NCI-H446 treated with DMSO at 0.1 percent for 48 hours (cell line): ENCODE data around the gene LDLRAD4.

Experiments
- DNase-seq: peaks from one replicate; lab custom pipeline; 2025; lab: John Stamatoyannopoulos, UW

The LDLRAD4 gene

GRCh38 chr18:13406736-13407135, 188.2 kb downstream of the LDLRAD4 start:
- no peak for DNase-seq

DNA sequence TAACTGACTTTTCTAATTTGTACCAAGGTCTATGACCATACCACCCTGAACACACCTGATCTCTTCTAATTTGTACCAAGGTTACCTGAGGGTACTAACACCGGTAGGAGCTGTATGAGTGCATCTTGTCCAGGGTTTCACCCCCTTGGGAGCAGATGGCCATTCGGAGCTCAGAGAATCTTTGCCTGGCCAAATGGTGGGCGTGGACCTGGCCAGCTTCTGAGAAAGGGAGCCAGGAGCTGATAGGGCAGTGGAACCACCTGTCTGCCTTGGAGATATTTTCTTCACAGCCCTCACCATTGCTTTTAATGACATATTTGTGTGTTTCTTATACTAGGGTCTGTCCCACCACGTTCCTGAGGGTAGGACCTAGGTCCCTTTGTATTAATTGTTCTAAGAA, 188.9 kb downstream of the LDLRAD4 start:
- no peak for DNase-seq

DNA sequence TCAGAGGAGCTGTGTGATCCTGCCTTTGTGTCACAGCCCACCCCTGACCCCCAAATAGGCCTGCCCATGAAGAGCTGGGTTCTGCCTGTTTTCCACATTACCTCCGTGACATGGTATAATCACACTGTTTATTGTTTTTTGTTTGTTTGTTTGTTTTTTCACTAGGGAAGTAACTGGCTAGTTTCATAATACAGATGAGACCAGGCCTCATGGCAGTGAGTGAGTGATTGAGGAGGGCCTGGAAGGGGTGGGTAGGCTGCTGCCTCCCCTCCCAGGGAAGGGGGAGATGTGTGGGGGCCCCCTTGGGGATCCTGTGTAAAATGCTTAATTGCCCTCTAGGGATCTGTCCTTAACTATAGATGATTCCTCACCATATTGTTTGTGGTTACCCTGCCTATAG, 190.5 kb downstream of the LDLRAD4 start:
- no peak for DNase-seq

DNA sequence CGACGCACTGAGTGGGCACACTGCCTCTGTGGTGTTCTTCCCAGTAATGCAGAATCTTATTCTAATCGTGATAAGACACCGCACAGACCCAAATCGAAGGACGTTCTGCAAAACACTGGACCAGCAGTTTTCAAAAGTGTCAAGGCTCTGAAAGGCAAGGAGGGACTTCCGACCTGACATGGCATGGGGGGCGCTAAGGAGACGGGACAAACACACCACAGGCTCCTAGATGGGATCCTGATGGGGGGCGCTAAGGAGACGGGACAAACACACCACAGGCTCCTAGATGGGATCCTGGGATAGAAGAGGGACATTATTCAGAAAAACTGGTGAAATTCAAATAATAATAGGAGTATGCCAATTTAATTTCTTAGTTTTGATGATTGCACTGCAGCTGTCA, 191.4 kb downstream of the LDLRAD4 start:
- no peak for DNase-seq

DNA sequence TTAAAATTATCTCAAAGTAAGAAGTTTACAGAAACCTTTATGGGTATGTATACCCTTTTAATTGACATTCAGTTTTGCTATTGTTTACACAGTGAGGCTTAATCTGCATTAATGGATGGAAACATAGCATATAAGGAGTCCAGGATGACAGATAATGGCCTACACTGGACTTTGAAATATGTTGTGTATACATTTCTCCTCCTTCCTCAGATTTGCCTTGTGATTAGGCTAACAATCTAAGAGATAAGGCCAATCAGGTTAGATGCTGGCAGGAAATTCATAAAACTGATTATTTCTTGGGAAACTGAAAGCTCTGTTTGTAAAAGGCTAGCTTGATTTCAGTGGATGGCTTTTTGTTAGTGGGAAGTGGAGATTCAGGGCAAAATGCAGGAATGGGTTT, 191.9 kb downstream of the LDLRAD4 start:
- no peak for DNase-seq

- DNase-seq: no peak
Measured at GRCh38 chr18:13412017-13412416, 193.5 kb downstream of the LDLRAD4 start.

- no peak for DNase-seq
Measured at GRCh38 chr18:13412901-13413300, 194.3 kb downstream of the LDLRAD4 start.

- no peak for DNase-seq
Measured at GRCh38 chr18:13414102-13414501, 195.5 kb downstream of the LDLRAD4 start.

DNA sequence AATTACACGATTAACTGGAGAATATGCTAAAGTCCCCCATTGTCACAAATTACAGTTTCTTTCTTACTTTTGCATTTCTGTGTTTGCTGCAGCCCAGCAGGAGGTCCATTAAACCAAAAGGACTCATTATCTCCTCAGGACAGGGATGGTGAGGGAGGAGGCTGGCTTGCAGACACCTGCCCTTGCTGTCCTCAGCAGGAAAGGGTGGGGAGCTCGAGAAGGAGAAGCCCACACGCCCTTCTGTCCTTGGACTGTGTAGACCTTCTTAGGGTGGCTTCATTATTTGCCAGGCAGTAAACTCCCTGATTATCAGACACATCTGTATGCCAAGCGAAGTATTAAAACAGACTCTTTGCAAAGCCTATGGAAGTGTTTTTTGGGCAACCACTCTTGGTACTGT, 196.0 kb downstream of the LDLRAD4 start:
- DNase-seq: no peak

- DNase-seq: no peak
Measured at GRCh38 chr18:13415736-13416135, 197.2 kb downstream of the LDLRAD4 start.

DNA sequence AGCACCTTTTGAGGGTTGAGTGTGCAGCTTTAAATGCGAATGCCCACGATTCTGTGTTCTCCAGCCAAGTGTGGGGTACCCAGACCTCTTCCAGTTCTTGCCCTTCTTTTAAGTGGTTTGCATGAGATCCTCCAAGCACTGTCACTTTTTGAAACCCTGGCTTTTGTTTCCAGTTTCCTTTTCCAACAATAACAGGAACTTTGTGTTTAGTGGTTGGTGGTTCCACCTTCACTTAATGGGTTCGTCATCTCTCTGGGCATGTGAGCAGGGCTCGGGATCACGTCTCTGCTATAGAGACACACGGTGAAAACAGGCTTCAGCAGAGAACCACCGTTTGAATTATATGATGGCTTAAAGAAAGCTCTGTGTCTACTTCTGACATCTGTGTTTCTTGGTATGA, 197.6 kb downstream of the LDLRAD4 start:
- DNase-seq: no peak

DNA sequence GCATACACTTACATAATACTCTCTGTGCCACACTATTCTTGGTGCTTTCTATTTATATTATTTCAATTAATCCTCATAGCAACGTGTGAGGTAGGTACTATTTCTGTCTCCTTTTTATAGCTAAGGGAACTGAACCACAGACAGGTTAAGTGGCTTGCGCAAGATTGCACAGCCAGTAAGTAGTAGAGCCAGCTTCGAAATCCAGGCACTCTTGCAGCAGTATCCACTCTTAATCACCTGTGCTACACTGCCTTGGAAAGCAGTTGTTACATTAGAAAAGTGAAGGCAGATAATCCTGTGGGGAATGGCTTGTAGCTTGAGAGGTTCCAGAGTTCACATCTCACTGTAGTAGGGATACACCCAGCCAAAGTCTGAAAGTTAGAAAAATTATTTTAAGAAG, 198.3 kb downstream of the LDLRAD4 start:
- DNase-seq: no peak

GRCh38 chr18:13418013-13418710, 199.6 kb downstream of the LDLRAD4 start:
- DNase-seq: no peak

DNA sequence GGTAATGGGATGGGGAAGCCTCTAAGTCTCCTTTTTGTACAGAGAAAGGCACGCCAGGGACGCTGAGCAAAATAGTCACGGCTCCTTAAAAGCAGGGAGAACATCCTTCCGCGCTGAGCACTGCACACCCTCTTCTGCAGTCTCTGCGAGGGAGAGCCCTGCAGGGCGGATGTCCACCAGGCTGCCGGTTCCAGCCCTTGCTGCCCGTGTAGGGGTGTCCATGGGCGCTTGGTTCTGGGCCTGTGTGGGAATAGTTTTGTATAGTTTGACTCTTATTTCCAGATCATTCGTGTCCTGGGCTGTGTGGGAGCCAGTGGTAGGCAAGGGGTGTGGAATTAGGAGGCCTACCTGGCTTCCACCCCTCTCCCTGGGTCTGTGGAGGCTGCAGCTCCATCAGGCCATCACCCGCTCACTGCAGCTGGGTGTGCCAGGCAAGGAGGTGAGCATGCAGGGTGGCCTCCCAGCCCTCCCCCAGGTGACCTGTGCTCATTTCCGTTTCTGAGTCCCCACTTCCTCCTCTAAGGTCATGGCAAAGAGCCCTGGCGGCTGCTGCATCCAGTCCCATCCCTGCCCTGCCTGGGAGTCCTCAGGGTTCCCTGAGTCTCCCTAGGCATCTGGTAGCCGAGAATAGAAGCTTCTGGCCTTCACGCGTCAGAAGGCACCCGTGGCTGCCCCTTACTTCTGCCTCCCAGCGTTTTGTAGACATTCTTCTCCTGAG, 202.6 kb downstream of the LDLRAD4 start:
- DNase-seq: no peak

- DNase-seq: no peak
Measured at GRCh38 chr18:13422541-13423147, 204.1 kb downstream of the LDLRAD4 start.

DNA sequence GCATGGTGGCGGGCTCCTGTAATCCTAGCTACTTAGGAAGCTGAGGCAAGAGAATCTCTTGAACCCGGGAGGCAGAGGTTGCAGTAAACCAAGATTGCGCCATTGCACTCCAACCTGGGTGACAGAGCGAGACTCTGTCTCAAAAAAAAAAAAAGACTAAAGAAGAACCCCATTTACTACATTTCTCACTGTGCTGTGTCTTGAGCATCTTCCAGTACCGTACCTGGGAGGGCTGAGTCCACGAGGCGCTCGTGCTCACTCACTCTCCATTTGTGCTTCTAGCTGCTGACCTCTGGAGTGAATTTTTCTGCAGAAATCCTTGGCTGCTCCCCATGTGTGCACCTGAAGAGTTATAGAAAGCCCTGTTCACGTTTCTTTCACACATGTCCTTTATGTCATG, 204.8 kb downstream of the LDLRAD4 start:
- DNase-seq: no peak

- DNase-seq: no peak
Measured at GRCh38 chr18:13424363-13424762, 205.8 kb downstream of the LDLRAD4 start.

GRCh38 chr18:13425357-13426091, 207.0 kb downstream of the LDLRAD4 start:
- DNase-seq: no peak

DNA sequence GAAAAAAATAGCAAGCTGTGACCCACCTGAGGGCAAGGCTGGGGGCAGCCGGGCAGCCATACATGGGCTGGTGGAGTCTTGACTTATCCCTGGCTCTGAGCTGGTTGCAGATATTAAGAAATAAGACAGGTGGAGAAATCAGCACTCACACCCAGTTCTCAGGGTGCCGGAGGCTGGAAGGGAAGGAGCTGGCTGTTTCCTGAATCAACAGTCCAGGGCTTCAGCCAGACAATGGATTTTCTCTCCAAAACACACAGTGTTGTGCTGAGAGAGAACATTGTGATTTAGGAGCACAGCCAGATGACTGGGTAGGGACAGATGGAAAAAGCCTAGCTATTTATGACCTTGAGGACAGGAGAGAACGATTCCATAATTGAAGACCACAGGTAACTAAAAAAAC, 208.8 kb downstream of the LDLRAD4 start:
- DNase-seq: no peak

DNA sequence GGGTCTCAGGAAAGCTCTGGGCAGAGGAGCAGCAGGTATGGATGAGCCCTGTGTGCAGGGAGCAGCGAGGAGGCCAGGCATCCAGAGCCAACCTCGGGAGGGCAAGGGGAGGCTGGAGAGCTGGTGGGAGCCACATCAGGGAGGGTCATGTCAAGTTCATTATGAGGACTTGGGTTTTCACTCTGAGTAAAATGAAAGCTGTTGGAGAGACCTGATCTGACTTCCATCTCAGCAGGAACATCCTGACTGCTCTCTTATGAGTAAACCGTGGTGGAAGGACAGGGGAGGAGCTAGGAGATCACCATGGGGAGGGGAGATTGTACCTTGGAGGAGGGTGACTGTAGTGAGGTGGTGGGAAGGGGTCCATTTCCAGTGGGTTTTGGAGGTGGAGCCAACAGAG, 209.8 kb downstream of the LDLRAD4 start:
- no peak for DNase-seq

DNA sequence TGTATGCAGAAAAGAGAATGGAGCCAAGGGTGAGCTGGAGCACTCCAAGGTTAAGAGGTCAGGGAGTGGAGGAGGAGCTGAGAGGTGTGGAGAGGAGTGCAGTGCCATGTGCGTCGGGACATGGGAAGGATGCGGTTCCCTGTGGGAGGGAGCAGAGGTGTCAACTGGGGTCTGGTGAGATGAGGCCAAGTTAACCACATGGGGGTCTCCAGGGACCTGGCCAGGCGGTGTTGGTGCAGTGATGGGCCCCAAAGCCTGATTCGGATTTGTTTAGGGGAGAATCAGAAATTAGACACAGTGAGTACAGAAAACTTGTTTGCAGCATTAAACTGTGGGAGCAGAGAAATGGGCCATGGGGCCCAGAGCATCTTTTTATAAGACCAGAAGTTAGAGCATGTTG, 210.5 kb downstream of the LDLRAD4 start:
- DNase-seq: no peak

DNA sequence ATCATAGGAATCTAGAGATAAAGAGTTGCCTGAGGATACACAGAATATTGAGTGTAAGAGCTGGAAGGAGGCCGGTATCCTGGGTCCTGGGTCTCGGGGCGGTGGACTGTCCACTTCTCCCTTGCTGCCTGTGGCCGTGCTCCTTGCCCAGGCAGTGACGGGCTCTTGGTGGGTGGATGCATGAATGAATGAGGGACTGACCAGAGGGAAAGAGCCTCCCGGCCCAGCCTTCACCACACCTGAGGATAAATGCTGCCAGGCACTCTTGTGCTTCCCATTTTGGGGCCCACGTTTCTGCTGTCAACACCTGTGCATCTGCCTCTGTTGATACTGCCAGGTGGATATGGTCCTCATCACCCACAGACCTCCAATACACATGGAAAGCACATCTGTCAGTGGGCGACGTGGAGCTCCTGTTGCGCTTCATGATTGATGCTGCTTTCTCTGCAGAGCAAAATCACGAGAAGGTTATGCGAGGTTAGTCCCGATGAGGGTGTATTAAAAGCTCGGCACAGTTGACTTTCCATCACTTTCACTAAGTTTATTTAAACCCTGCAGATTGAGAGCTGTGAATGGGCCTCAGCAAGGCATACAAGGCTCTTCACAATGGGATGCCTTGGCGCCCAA, 211.4 kb downstream of the LDLRAD4 start:
- no peak for DNase-seq
